T-cell (primary cell): ENCODE data around the gene MKNK1. TPM values are rescaled to one million over a fixed set of nuclear protein-coding genes. Genes with fewer than 3 reads are reported as not detected.

Experiments used
- ATAC-seq, 4 experiments: fragments of 200-7000 bp in 3 of 4; fragments of 150-1000 bp in 1 of 4; cut with Tn5 transposase; replicated peaks in 1 of 4; 1 replicate in 3 of 4; 2 replicates in 1 of 4; pipeline ENCODE4 v1.10.0; 2021; ENCODE audit warnings: moderate library complexity in 3 of 4, mild to moderate bottlenecking in 2 of 4, moderate number of reproducible peaks in 1 of 4
- CTCF ChIA-PET, 2 donors: fragments of 300-600 bp; sonication (Branson Sonifier 250); formaldehyde crosslinking; loops; one replicate each; lab custom pipeline; 2022; ENCODE audit warnings: antibody characterized with exemption in 2 of 2; lab: Charles Lee
- POLR2A ChIA-PET, 2 donors: fragments of 300-600 bp; sonication (Branson Sonifier 250); formaldehyde crosslinking; loops; one replicate each; lab custom pipeline; 2022; ENCODE audit warnings: antibody characterized with exemption in 2 of 2; lab: Charles Lee
- DNase-seq, 35 experiments: peaks; one replicate each; pipeline versions ENCODE4 v3.0.0 to v3.0.0-alpha.2; 2013 to 2023
- H3K27ac ChIP-seq: one replicate; pipeline ENCODE4 v1.5.1; 2013; ENCODE audit warnings: low read length
- H3K27me3 ChIP-seq, 2 experiments: replicated peaks in 1 of 2; 1 replicate in 1 of 2; 2 replicates in 1 of 2; pipeline versions ENCODE4 v1.6.1 to v1.7.0; 2013; ENCODE audit warnings: low read length in 1 of 2, mixed read lengths in 1 of 2; ENCODE audit not compliant: control insufficient read depth in 2 of 2, insufficient read depth in 2 of 2; ENCODE audit errors: extremely low read depth in 1 of 2
- H3K36me3 ChIP-seq, 2 donors: 1 replicate in 1 of 2; 2 replicates in 1 of 2; pipeline versions ENCODE4 v1.6.1 to v1.7.0; 2013; ENCODE audit warnings: low read length in 1 of 2; ENCODE audit not compliant: control insufficient read depth in 2 of 2, insufficient read depth in 1 of 2; ENCODE audit errors: extremely low read depth in 1 of 2
- H3K4me1 ChIP-seq, 2 experiments: 1 replicate in 1 of 2; 2 replicates in 1 of 2; pipeline versions ENCODE4 v1.6.1 to v1.7.0; 2013; ENCODE audit warnings: low read length in 2 of 2, mixed read lengths in 1 of 2; ENCODE audit not compliant: insufficient read depth in 2 of 2, control insufficient read depth in 1 of 2; ENCODE audit errors: extremely low read depth in 1 of 2
- H3K4me3 ChIP-seq, 2 donors: 1 replicate in 1 of 2; 2 replicates in 1 of 2; pipeline versions ENCODE4 v1.5.1 to v1.7.0; 2013; ENCODE audit warnings: mild to moderate bottlenecking in 2 of 2, low read length in 1 of 2, moderate library complexity in 1 of 2; ENCODE audit not compliant: control insufficient read depth in 1 of 2; ENCODE audit errors: extremely low read depth in 1 of 2
- H3K9me3 ChIP-seq: 2 replicates; pipeline ENCODE4 v1.7.0; 2013
- H3K27ac Mint-ChIP-seq, 2 donors: one replicate each; pipeline ENCODE4 v1.8.0; 2020 to 2021; ENCODE audit warnings: mild to moderate bottlenecking in 2 of 2, mixed read lengths in 2 of 2
- H3K27me3 Mint-ChIP-seq, 2 donors: one replicate each; pipeline ENCODE4 v1.8.0; 2021 to 2022; ENCODE audit warnings: mixed read lengths in 2 of 2
- H3K36me3 Mint-ChIP-seq: one replicate; pipeline ENCODE4 v1.8.0; 2021; ENCODE audit warnings: mixed read lengths
- H3K4me1 Mint-ChIP-seq, 3 donors: one replicate each; pipeline ENCODE4 v1.8.0; 2020 to 2022; ENCODE audit warnings: mixed read lengths in 3 of 3, mild to moderate bottlenecking in 1 of 3
- H3K4me3 Mint-ChIP-seq, 3 donors: one replicate each; pipeline ENCODE4 v1.8.0; 2020 to 2022; ENCODE audit warnings: mild to moderate bottlenecking in 3 of 3, mixed read lengths in 3 of 3, moderate library complexity in 3 of 3
- H3K9me3 Mint-ChIP-seq, 3 donors: one replicate each; pipeline ENCODE4 v1.8.0; 2020 to 2022; ENCODE audit warnings: mixed read lengths in 3 of 3
- WGBS: methylation state at CpG from one replicate; pipeline ENCODE4 v1.1.5; 2013; ENCODE audit warnings: missing lambda C conversion rate; ENCODE audit not compliant: insufficient coverage; 5-methylcytosine and 5-hydroxymethylcytosine counted together
- total RNA-seq, 35 experiments: library from RNA in 6 of 35; stranded (reverse) in 6 of 35; fragments of 120-200 nt in 1 of 35; gene quantifications; one replicate each; pipeline versions ENCODE4 v1.2.1 to v1.2.4 and lab custom pipeline; 2013 to 2026

The MKNK1 gene
- total RNA-seq, 5 donors from 2014 or later (not counting 1 experiment from before 2014, with no cell fraction given) = 41.4 to 54.5 (median 52.7) TPM

- Histone ChIP-seq H3K36me3 (no peaks in the 10 kb centered on the region), H3K4me1 (peaks cover 0 to 5% of the 10 kb centered on the region in 2 experiments), H3K9me3 (no peaks in the 10 kb centered on the region), H3K27ac (no peak overlapping the region), H3K27me3 (peaks cover 3 to 52% of the 10 kb centered on the region in 2 experiments), H3K4me3 (no peak overlapping the region)
- Mint-ChIP-seq H3K27ac (no peak overlapping the region), H3K9me3 (no peaks in the 10 kb centered on the region), H3K4me1 (peaks cover 3 to 9% (median 6%) of the 10 kb centered on the region in 3 donors), H3K4me3 (no peak overlapping the region), H3K36me3 (no peaks in the 10 kb centered on the region), H3K27me3 (peaks cover 48 to 54% of the 10 kb centered on the region in 2 donors)
- POLR2A ChIA-PET = no interaction called here
- CTCF ChIA-PET = no interaction called here
- WGBS = 27% methylated on average over 5 of the region's 10 CpGs
- no peak for ATAC-seq
- DNase-seq = no peak
These were observed 87.0 kb downstream of the MKNK1 start for GRCh38 chr1:46517010-46517600.

GRCh38 chr1:46516200-46516950 is 87.7 kb downstream of the MKNK1 start:
- ChIA-PET CTCF (no interaction called here), POLR2A (no interaction called here)
- Histone ChIP-seq H3K36me3 (no peaks in the 10 kb centered on the region), H3K27ac (no peak overlapping the region), H3K9me3 (no peaks in the 10 kb centered on the region), H3K27me3 (peaks cover 3 to 59% of the 10 kb centered on the region in 2 experiments), H3K4me3 (no peak overlapping the region), H3K4me1 (peaks cover 0 to 5% of the 10 kb centered on the region in 2 experiments)
- no peak overlapping the region for H3K4me3 Mint-ChIP-seq
- H3K27me3 Mint-ChIP-seq = peaks cover 47 to 55% of the 10 kb centered on the region in 2 donors
- ATAC-seq = no peak
- H3K27ac Mint-ChIP-seq = no peak overlapping the region
- no peak for DNase-seq
- peaks cover 0 to 9% (median 4%) of the 10 kb centered on the region in 3 donors for H3K4me1 Mint-ChIP-seq
- no peaks in the 10 kb centered on the region for H3K9me3 Mint-ChIP-seq
- 73% methylated on average over 12 of the region's 12 CpGs for WGBS
- H3K36me3 Mint-ChIP-seq = no peaks in the 10 kb centered on the region

- Mint-ChIP-seq H3K27ac (no peak overlapping the region), H3K36me3 (no peaks in the 10 kb centered on the region), H3K9me3 (no peaks in the 10 kb centered on the region), H3K27me3 (peaks cover 46 to 53% of the 10 kb centered on the region in 2 donors), H3K4me1 (peaks cover 0 to 9% (median 4%) of the 10 kb centered on the region in 3 donors), H3K4me3 (no peak overlapping the region)
- H3K27me3 ChIP-seq = peaks cover 3 to 59% of the 10 kb centered on the region in 2 experiments
- CTCF ChIA-PET = no interaction called here
- no peaks in the 10 kb centered on the region for H3K9me3 ChIP-seq
- no peak for DNase-seq
- no peak overlapping the region for H3K4me3 ChIP-seq
- POLR2A ChIA-PET = no interaction called here
- H3K4me1 ChIP-seq = peaks cover 0 to 5% of the 10 kb centered on the region in 2 experiments
- no peak for ATAC-seq
- H3K27ac ChIP-seq = no peak overlapping the region
- H3K36me3 ChIP-seq = no peaks in the 10 kb centered on the region
- WGBS = 77% methylated on average over 5 of the region's 6 CpGs
These were observed 88.5 kb downstream of the MKNK1 start for GRCh38 chr1:46515576-46515975.

GRCh38 chr1:46513536-46513935 is 90.5 kb downstream of the MKNK1 start:
- 67% methylated on average over 5 of the region's 5 CpGs for WGBS
- CTCF ChIA-PET = interaction anchor here in 1 of 2 donors (0.9 kb wide), 1 partner anchor 13 kb away, joined by 3 read pairs; no protein-coding TSS in a partner anchor
- no peaks in the 10 kb centered on the region for H3K36me3 Mint-ChIP-seq
- H3K4me1 Mint-ChIP-seq = peaks cover 0 to 9% (median 4%) of the 10 kb centered on the region in 3 donors
- H3K27me3 ChIP-seq = peaks cover 3 to 55% of the 10 kb centered on the region in 2 experiments
- H3K4me3 ChIP-seq = no peak overlapping the region
- no peak overlapping the region for H3K4me3 Mint-ChIP-seq
- no peaks in the 10 kb centered on the region for H3K9me3 Mint-ChIP-seq
- no peaks in the 10 kb centered on the region for H3K36me3 ChIP-seq
- no peak overlapping the region for H3K27ac Mint-ChIP-seq
- H3K4me1 ChIP-seq = peaks cover 0 to 5% of the 10 kb centered on the region in 2 experiments
- no peak overlapping the region for H3K27ac ChIP-seq
- POLR2A ChIA-PET = no interaction called here
- peaks cover 41 to 48% of the 10 kb centered on the region in 2 donors for H3K27me3 Mint-ChIP-seq
- no peak for ATAC-seq
- DNase-seq = no peak
- H3K9me3 ChIP-seq = no peaks in the 10 kb centered on the region

GRCh38 chr1:46512792-46513190 is 91.3 kb downstream of the MKNK1 start:
- no peaks in the 10 kb centered on the region for H3K9me3 Mint-ChIP-seq
- peaks cover 3 to 55% of the 10 kb centered on the region in 2 experiments for H3K27me3 ChIP-seq
- H3K4me1 Mint-ChIP-seq = peaks cover 0 to 8% (median 4%) of the 10 kb centered on the region in 3 donors

GRCh38 chr1:46512135-46512791 is 91.8 kb downstream of the MKNK1 start:
- Histone ChIP-seq H3K4me3 (no peak overlapping the region), H3K36me3 (no peaks in the 10 kb centered on the region), H3K9me3 (no peaks in the 10 kb centered on the region), H3K27ac (no peak overlapping the region), H3K27me3 (peaks cover 3 to 54% of the 10 kb centered on the region in 2 experiments), H3K4me1 (peaks cover 0 to 5% of the 10 kb centered on the region in 2 experiments)
- H3K36me3 Mint-ChIP-seq = no peaks in the 10 kb centered on the region
- no peak overlapping the region for H3K27ac Mint-ChIP-seq
- ATAC-seq (no peak), DNase-seq (no peak)
- CTCF ChIA-PET = no interaction called here
- POLR2A ChIA-PET = no interaction called here
- 81% methylated on average over 15 of the region's 23 CpGs for WGBS
- no peak overlapping the region for H3K4me3 Mint-ChIP-seq
- H3K9me3 Mint-ChIP-seq = no peaks in the 10 kb centered on the region
- H3K4me1 Mint-ChIP-seq = peaks cover 0 to 4% (median 2%) of the 10 kb centered on the region in 3 donors
- peaks cover 35 to 42% of the 10 kb centered on the region in 2 donors for H3K27me3 Mint-ChIP-seq

More at GRCh38 chr1:46512792-46513190, 91.3 kb downstream of the MKNK1 start:
- H3K27me3 Mint-ChIP-seq = peaks cover 39 to 46% of the 10 kb centered on the region in 2 donors
- ChIA-PET POLR2A (no interaction called here), CTCF (no interaction called here)
- Histone ChIP-seq H3K4me1 (peaks cover 0 to 5% of the 10 kb centered on the region in 2 experiments), H3K27ac (no peak overlapping the region), H3K9me3 (no peaks in the 10 kb centered on the region), H3K4me3 (no peak overlapping the region), H3K36me3 (no peaks in the 10 kb centered on the region)
- ATAC-seq = no peak
- H3K36me3 Mint-ChIP-seq = no peaks in the 10 kb centered on the region
- no peak for DNase-seq
- WGBS = 60% methylated on average over 1 of the region's 6 CpGs
- H3K27ac Mint-ChIP-seq = no peak overlapping the region
- H3K4me3 Mint-ChIP-seq = no peak overlapping the region
